Skeletal muscle tissue (tissue), 4 donors: ENCODE results near the gene SLC6A20. TPM values are rescaled to one million over a fixed set of nuclear protein-coding genes. Genes with fewer than 3 reads are reported as not detected.
"Not testable (repeated sequence)": the region's sequence is repeated elsewhere in the genome, so short reads cannot be mapped to it uniquely, and the experiment has no call there.

Experiments
- H3K27ac ChIP-seq: one replicate; pipeline ENCODE4 v1.7.0; 2013; ENCODE audit warnings: mild to moderate bottlenecking, low read depth, low read length, inconsistent platforms
- H3K27me3 ChIP-seq, 3 donors: one replicate each; pipeline ENCODE4 v1.7.0; 2013; ENCODE audit warnings: low read length in 3 of 3; ENCODE audit not compliant: control insufficient read depth in 3 of 3, insufficient read depth in 3 of 3
- H3K36me3 ChIP-seq, 3 donors: one replicate each; pipeline ENCODE4 v1.7.0; 2013; ENCODE audit warnings: low read length in 3 of 3; ENCODE audit not compliant: control insufficient read depth in 3 of 3, insufficient read depth in 3 of 3
- H3K4me1 ChIP-seq, 3 donors: one replicate each; pipeline ENCODE4 v1.7.0; 2013; ENCODE audit warnings: low read length in 3 of 3, mild to moderate bottlenecking in 3 of 3; ENCODE audit not compliant: control insufficient read depth in 3 of 3, insufficient read depth in 3 of 3
- H3K4me3 ChIP-seq, 3 donors: one replicate each; pipeline ENCODE4 v1.7.0; 2013; ENCODE audit warnings: low read length in 3 of 3
- H3K9ac ChIP-seq, 3 donors: one replicate each; pipeline ENCODE4 v1.7.0; 2013; ENCODE audit warnings: low read length in 3 of 3, mild to moderate bottlenecking in 3 of 3, moderate library complexity in 2 of 3, low read depth in 1 of 3
- H3K9me3 ChIP-seq, 3 donors: one replicate each; pipeline ENCODE4 v1.7.0; 2013; ENCODE audit warnings: low read length in 3 of 3; ENCODE audit not compliant: control insufficient read depth in 3 of 3
- total RNA-seq: library from RNA; depleted of rRNA; stranded (reverse); fragments of >200 nt; gene quantifications from one replicate; pipeline ENCODE4 v1.2.3, GENCODE V29; 2014
- donor health status: Osteomylitis.

SLC6A20 gene
- total RNA-seq, 1 donor from 2014 or later, result under 0.01 TPM

DNA sequence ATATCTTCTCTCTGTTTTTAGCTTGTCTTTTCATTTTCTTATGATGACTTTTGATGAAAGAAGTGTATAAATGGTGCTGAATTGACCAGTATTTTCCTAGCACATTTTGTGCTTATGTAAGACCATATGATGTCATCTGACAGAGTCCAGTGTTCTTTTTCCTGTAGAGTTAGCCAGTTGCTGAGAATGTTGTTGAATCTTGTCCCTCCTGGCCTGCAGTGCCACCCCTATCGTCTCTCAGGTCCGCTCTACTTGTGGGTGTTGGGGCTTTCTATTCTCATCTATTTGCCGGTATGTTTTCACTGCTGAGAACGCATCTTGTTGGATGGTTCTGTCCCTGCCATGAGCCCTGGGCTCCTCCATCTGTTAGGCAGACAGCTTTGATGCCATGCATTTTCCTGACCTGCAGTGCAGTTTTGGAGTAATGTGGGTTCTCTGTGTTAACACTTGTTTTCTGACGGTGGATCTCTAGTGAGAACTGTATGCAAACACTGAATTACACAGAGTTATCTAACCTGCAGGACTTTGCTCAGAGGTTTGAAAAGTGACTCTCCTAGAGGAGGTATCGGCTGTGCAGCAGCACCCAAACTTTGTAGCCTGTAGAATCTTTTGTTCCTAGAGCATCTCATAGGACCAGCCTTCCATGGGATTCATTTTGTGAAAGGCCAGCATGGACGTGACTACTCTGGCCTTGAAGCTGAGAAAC is 44.6 kb downstream of the SLC6A20 start:
- Histone ChIP-seq H3K9ac (no peak overlapping the region), H3K27me3 (no peaks in the 10 kb centered on the region), H3K9me3 (no peaks in the 10 kb centered on the region), H3K4me1 (peaks cover 6 to 13% (median 11%) of the 10 kb centered on the region in 3 donors), H3K4me3 (no peak overlapping the region), H3K36me3 (peaks cover 0 to 4% (median 2%) of the 10 kb centered on the region in 3 donors), H3K27ac (no peak overlapping the region)

DNA sequence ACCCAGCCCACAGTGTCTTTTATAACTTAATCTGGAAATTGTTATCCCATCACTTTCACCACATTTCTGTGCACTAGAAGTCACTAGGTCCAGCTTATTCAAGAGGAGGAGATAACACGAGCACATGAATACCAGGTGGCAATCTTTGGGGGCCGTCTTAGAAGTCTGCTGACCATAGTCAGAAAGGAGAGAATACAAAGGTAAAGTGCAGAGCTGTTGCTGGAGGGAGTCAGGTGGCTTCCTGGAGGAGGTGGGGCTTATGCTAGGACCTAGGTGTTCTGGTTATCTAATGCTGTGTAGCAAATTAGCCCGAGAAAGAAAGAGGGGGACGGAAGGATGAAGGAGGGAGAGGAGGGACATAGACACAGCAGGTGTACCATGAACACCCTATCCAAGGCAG is 46.5 kb downstream of the SLC6A20 start:
- Histone ChIP-seq H3K27ac (no peak overlapping the region), H3K9ac (no peak overlapping the region), H3K9me3 (no peaks in the 10 kb centered on the region), H3K4me3 (no peak overlapping the region), H3K4me1 (peaks cover 6 to 13% (median 11%) of the 10 kb centered on the region in 3 donors), H3K36me3 (peaks cover 0 to 11% (median 2%) of the 10 kb centered on the region in 3 donors), H3K27me3 (no peaks in the 10 kb centered on the region)

DNA sequence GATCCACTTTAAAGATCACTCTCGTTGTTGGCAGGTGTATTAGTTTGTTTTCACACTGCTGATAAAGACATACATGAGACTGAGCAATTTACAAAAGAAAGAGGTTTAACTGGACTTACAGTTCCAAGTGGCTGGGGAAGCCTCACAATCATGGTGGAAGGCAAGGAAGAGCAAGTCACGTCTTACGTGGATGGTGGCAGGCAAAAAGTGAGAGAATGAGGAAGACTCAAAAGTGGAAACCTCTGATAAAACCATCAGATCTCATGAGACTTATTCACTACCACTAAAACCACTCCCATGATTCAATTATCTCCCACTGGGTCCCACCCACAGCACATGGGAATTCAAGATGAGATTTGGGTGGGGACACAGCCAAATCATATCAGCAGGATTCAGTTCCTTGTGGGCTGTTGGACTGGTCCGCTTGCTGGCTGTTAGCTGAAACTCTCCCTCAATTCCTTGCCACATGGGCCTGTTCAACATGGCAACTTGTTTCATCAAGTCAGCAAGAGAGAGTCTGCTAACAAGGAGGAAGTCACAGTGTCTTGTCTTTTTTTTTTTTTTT is 47.2 kb downstream of the SLC6A20 start:
- not testable (repeated sequence) for H3K9ac ChIP-seq, H3K4me3 ChIP-seq, H3K27ac ChIP-seq, H3K9me3 ChIP-seq, H3K27me3 ChIP-seq
- Histone ChIP-seq H3K36me3 (peaks cover 0 to 13% (median 2%) of the 10 kb centered on the region in 3 donors), H3K4me1 (peaks cover 6 to 13% (median 11%) of the 10 kb centered on the region in 3 donors)

DNA sequence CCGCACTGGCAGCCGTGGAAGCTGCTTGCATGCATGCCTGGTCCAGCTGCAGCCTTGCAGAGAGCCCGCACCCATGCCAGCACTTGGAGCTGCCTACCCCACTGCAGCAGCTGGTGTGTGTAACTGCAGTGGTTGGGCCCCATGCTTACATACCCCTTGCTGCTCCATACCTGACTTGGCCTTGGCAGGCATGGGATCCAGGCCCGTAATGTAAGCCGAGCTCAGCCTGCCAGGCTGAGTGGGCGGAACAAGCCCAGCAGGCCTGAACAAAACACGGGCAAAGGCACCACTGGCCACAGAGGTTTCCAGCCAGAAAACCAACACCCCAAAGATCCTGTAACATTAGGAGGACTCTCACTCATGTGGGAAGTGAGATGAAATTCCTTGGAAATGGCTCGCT is 48.3 kb downstream of the SLC6A20 start:
- H3K9me3 ChIP-seq, result no peaks in the 10 kb centered on the region
- no peaks in the 10 kb centered on the region for H3K27me3 ChIP-seq
- peaks cover 4 to 21% (median 6%) of the 10 kb centered on the region in 3 donors for H3K36me3 ChIP-seq
- H3K9ac ChIP-seq, result peak overlapping the region in 1 of 3 donors; percentile 57
- H3K27ac ChIP-seq, result no peak overlapping the region
- peaks cover 6 to 13% (median 11%) of the 10 kb centered on the region in 3 donors for H3K4me1 ChIP-seq
- no peak overlapping the region for H3K4me3 ChIP-seq

DNA sequence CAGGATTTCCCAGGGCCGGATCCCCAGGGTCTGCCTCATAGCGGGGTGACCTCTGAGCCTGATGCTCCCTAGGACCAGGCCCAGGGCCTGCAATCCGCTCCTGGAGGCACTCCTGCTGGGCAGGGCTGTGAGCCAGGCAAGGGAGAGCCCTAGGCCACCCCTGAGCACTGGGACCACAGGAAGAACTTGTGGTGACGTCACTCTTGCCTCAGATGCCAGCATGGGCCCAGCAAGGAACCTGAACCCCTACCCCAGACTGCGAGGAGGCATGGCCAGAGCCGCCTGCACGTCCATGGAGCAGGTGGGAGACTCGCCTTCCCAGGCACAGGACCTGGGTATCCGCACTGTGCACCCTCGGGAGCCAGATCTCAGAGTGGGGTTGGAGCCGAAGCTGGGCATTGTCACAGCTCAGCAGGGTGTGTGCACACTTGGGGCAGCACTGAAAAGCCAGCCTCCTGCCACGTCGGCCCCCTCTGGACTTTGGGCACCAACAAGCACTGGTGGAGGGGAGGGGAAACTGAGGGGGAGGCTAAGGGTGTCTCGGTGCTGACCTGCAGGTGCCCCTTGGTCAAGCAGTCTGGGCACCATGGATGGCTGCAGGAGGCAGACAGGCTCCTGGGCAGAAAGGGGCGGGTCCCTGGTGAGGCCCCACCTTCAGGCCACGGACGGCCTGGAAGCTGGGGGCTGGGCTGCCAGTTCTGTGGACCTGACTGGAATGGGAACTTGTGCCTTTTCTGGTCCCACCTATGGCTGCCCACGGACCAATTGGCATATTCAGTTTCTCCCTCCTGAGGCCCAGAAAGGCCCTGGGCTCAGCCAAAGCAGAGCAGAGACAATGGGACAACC is 49.3 kb downstream of the SLC6A20 start:
- H3K27me3 ChIP-seq, result no peaks in the 10 kb centered on the region
- no peak overlapping the region for H3K27ac ChIP-seq
- H3K4me3 ChIP-seq, result no peak overlapping the region
- peak overlapping the region in 1 of 3 donors; percentile 3 for H3K9ac ChIP-seq
- peaks cover 4 to 21% (median 10%) of the 10 kb centered on the region in 3 donors for H3K36me3 ChIP-seq
- peaks cover 6 to 13% (median 11%) of the 10 kb centered on the region in 3 donors for H3K4me1 ChIP-seq
- no peaks in the 10 kb centered on the region for H3K9me3 ChIP-seq

DNA sequence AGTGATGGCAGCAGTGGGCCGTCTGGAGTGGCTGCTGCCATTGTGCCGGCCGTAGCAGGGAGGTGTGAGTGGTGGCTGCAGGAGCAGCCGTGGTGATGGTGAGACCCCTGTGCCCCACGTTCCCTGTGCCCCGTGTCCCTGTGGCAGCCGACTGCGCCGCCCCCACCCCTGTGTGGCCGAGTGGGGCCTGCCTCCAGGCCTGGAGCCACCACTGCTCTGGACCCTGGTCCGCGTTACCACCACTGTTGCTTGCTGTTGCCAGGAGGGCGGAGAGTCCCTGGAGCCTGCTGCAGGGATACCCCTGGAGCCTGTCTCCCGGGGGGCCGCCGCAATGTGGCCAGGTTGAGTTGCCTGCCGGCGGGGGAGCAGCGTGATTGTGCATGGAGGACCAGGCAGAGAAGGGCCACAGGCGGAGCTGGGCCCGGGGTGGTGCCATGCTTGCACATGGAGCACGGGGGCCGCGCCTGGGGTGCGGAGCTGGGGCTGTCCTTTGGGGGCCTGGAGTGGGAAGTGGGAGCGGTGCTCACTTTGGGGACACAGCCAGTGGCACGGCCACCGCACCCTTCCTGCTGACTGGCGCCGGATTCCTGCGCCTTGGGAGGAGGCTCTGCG is 50.1 kb downstream of the SLC6A20 start:
- H3K9ac ChIP-seq, result peak overlapping the region in 1 of 3 donors; percentile 3
- H3K27me3 ChIP-seq, result no peaks in the 10 kb centered on the region
- no peak overlapping the region for H3K4me3 ChIP-seq
- H3K9me3 ChIP-seq, result no peaks in the 10 kb centered on the region
- H3K27ac ChIP-seq, result no peak overlapping the region
- peaks cover 6 to 13% (median 11%) of the 10 kb centered on the region in 3 donors for H3K4me1 ChIP-seq
- H3K36me3 ChIP-seq, result peaks cover 4 to 23% (median 16%) of the 10 kb centered on the region in 3 donors

DNA sequence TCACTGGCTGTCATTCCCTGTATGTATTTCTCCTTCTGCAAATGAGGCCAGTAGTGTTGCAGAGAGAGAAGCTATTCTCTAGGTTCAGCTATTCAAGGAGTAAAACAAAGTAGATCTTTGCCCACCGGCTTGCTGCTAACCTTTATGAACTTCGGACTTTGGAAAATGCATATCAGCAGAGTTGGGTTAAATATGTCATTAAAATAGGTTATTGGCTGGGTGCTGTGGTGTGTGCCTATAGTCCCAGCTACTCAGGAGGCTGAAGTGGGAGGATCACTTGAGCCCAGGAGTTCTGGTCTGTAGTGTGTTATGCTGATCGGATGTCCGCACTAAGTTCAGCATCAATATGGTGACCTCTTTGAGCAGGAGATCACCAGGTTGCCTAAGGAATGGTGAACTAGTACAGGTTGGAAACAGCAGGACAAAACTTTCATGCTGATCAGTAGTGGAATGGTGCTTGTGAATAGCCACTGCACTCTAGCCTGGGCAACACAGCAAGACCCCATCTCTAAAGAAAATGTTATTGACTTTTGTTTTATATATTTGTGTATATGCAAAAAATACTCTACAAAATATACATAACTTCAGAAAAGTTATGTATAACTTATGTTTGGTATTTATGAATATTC is 53.8 kb downstream of the SLC6A20 start:
- no peak overlapping the region for H3K9ac ChIP-seq
- no peaks in the 10 kb centered on the region for H3K27me3 ChIP-seq
- peaks cover 22 to 52% (median 48%) of the 10 kb centered on the region in 3 donors for H3K36me3 ChIP-seq
- H3K9me3 ChIP-seq, result no peaks in the 10 kb centered on the region
- peaks cover 0 to 5% (median 4%) of the 10 kb centered on the region in 3 donors for H3K4me1 ChIP-seq
- no peak overlapping the region for H3K4me3 ChIP-seq
- no peak overlapping the region for H3K27ac ChIP-seq

DNA sequence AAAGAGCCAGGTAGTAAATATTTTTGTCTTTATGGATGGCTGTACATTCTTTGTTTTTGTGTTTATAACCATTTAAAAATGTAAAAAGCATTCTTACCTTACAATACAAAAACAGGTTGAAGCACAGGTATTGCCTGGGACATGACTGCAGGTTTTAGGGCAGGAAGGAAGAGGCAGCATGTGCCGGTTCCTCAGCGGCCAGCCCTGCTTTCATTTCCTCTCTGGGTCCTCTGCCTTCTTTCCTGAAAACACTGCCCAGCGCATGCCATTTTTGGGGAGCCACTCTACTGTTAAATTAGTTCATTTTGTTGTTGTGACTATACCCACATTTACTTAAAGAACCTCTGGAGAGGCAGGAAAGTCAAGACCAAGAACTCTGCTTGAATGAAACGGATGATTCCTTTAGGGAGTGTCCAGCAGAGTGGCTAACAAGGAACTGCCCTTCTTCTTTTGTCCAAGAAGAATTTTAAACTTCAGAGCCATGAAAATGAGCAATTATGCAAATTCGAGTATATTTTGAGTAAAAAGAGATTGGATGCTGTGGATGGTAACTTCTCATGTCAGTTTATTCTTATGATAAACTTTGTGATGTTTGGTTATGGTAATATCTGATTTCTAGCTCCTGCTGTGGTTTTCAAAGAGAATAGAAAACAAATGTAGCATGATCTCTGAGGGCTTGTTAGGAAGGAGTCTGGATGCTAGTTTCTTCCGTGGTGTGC is 54.4 kb downstream of the SLC6A20 start:
- H3K4me1 ChIP-seq, result no peaks in the 10 kb centered on the region
- H3K36me3 ChIP-seq, result peaks cover 24 to 58% (median 53%) of the 10 kb centered on the region in 3 donors
- H3K4me3 ChIP-seq, result no peak overlapping the region
- H3K9ac ChIP-seq, result no peak overlapping the region
- H3K27ac ChIP-seq, result no peak overlapping the region
- no peaks in the 10 kb centered on the region for H3K9me3 ChIP-seq
- H3K27me3 ChIP-seq, result no peaks in the 10 kb centered on the region

DNA sequence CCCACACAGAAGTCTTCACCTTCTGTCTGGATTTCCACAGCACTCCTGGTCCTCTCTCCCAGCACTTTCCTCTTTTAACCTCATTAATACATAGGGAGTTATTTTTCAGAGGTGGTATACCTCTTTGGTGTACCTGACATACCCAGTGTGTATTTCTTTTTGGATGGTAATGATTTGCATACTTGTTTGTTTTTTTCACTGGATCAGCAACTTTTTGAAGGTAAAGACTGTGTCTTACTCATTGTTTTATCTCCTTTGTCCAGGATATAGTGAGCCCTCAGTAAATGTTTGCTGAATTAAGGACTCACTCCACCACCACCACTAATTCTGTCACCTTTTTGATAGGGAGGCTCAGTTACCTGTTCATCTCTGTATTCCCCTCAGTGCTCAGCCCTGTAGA is 55.1 kb downstream of the SLC6A20 start:
- H3K27ac ChIP-seq, result no peak overlapping the region
- H3K9me3 ChIP-seq, result no peaks in the 10 kb centered on the region
- H3K4me1 ChIP-seq, result no peaks in the 10 kb centered on the region
- H3K9ac ChIP-seq, result no peak overlapping the region
- no peaks in the 10 kb centered on the region for H3K27me3 ChIP-seq
- peaks cover 25 to 64% (median 60%) of the 10 kb centered on the region in 3 donors for H3K36me3 ChIP-seq
- no peak overlapping the region for H3K4me3 ChIP-seq
